Psoas muscle (tissue), 8 donors: ENCODE data around the gene SQOR. TPM values are rescaled to one million over a fixed set of nuclear protein-coding genes. Genes with fewer than 3 reads are reported as not detected.
A peak's percentile ranks its signal among the peaks of the same experiment; 100 is the strongest.

Experiments
- ATAC-seq, 4 donors: fragments of 200-7000 bp; cut with Tn5 transposase; one replicate each; pipeline ENCODE4 v1.9.1; 2020; ENCODE audit warnings: moderate library complexity in 3 of 4, mild to moderate bottlenecking in 2 of 4
- DNase-seq, 2 donors: peaks; one replicate each; pipeline ENCODE4 v3.0.0-alpha.2; 2020
- H3K27ac ChIP-seq: fragments of 200-600 bp; one replicate; pipeline ENCODE4 v1.8.0; 2022
- H3K27me3 ChIP-seq, 3 donors: fragments of 200-600 bp in 1 of 3; one replicate each; pipeline versions ENCODE4 v1.6.1 to v1.8.0; 2013 to 2022; ENCODE audit warnings: low read length in 2 of 3, mild to moderate bottlenecking in 2 of 3, moderate library complexity in 1 of 3; ENCODE audit not compliant: insufficient read depth in 3 of 3
- H3K36me3 ChIP-seq, 2 donors: fragments of 200-600 bp in 1 of 2; one replicate each; pipeline versions ENCODE4 v1.6.1 to v1.8.0; 2013 to 2022; ENCODE audit warnings: low read depth in 1 of 2, mild to moderate bottlenecking in 1 of 2, moderate library complexity in 1 of 2; ENCODE audit not compliant: insufficient read depth in 1 of 2
- H3K4me1 ChIP-seq: fragments of 200-600 bp; one replicate; pipeline ENCODE4 v1.8.0; 2022
- H3K4me3 ChIP-seq: fragments of 200-600 bp; one replicate; pipeline ENCODE4 v1.8.0; 2022; ENCODE audit warnings: mild to moderate bottlenecking
- H3K9me3 ChIP-seq: fragments of 200-600 bp; one replicate; pipeline ENCODE4 v1.8.0; 2022
- CTCF ChIP-seq: fragments of 200-600 bp; IDR thresholded peaks from one replicate; pipeline ENCODE4 v1.8.0; 2022; ENCODE audit warnings: antibody characterized with exemption
- WGBS, 3 donors: extraction: QIAGEN DNeasy Blood & Tissue Kit; methylation state at CpG; one replicate each; pipeline versions ENCODE4 v1.1.6 to v1.1.7; 2013; 5-methylcytosine and 5-hydroxymethylcytosine counted together
- intact Hi-C, 2 donors: fragments of 100-400 bp; cut with DNase I; formaldehyde crosslinking; loops; one replicate each; pipeline versions ENCODE4 v1.11.0 to v1.14.2; 2022
- polyA plus RNA-seq, 3 donors: library from polyadenylated mRNA; stranded (reverse); fragments of 200-250 nt; gene quantifications; one replicate each; pipeline ENCODE4 v1.2.3, GENCODE V29; 2013
- total RNA-seq, 4 donors: library from RNA; stranded (reverse); fragmentation: NEBNext Ultra II Directional in 2 of 4; extraction: Animal tissue kit (Norgen Biotek cat#: 25700) in 2 of 4; gene quantifications; one replicate each; pipeline versions ENCODE4 v1.2.1 to v1.2.4, GENCODE V29; 2021 to 2023
- donor health status: healthy with polysubstance abuse.
- donor health status: DM: no; HTN: no; CAD: no; lungs with moderate emphysema.
- donor health status: Bipolar disorder and iron deficiency.
- donor health status: healthy.
- donor health status: DM: yes; HTN: yes; CAD: no.
- donor health status: DM: no; HTN: no; CAD: no.
- donor health status: DM: no; HTN: no; CAD: no.
- donor health status: DM: yes; HTN: yes; CAD: no.

SQOR gene
- total and polyA plus RNA-seq, 7 donors: 46.5 to 174 (median 142) TPM

GRCh38 chr15:45606413-45606812 is 28.4 kb upstream of the SQOR start:
- WGBS, 3 donors: 81 to 91% (median 85%) methylated on average over 3 of the region's 3 CpGs
- ATAC-seq (no peak), DNase-seq (no peak)
- Histone ChIP-seq H3K27me3 (no peaks in the 10 kb centered on the region), H3K4me1 (no peaks in the 10 kb centered on the region), H3K9me3 (no peaks in the 10 kb centered on the region), H3K4me3 (no peak overlapping the region), H3K27ac (no peak overlapping the region), H3K36me3 (peaks cover 0 to 46% of the 10 kb centered on the region in 2 donors)
- intact Hi-C loops: no loop called here
- no peak for TF ChIP-seq CTCF

GRCh38 chr15:45606841-45607240 is 28.0 kb upstream of the SQOR start:
- Histone ChIP-seq H3K27me3 (no peaks in the 10 kb centered on the region), H3K4me3 (no peak overlapping the region), H3K4me1 (no peaks in the 10 kb centered on the region), H3K36me3 (peaks cover 0 to 46% of the 10 kb centered on the region in 2 donors), H3K9me3 (no peaks in the 10 kb centered on the region), H3K27ac (no peak overlapping the region)
- 93 to 98% (median 95%) methylated on average over 1 of the region's 1 CpG for WGBS, 3 donors
- no peak for DNase-seq
- no peak for ATAC-seq
- intact Hi-C loops: no loop called here
- no peak for TF ChIP-seq CTCF

GRCh38 chr15:45611305-45611704 is 23.5 kb upstream of the SQOR start:
- no peak overlapping the region for H3K27ac ChIP-seq
- peaks cover 0 to 36% of the 10 kb centered on the region in 2 donors for H3K36me3 ChIP-seq
- peak; percentile 30 for TF ChIP-seq CTCF
- H3K4me1 ChIP-seq: no peaks in the 10 kb centered on the region
- no peak overlapping the region for H3K4me3 ChIP-seq
- no peaks in the 10 kb centered on the region for H3K9me3 ChIP-seq
- H3K27me3 ChIP-seq: no peaks in the 10 kb centered on the region
- no peak for DNase-seq
- intact Hi-C loops: loop anchor here in 1 of 2 donors (10.0 kb wide), 2 partner anchors 87 to 157 kb away; partner anchors contain the start of gene SLC30A4
- 36 to 40% (median 36%) methylated on average over 4 of the region's 4 CpGs for WGBS, 3 donors
- no peak for ATAC-seq

- intact Hi-C loops: loop anchor here (2.0 to 10.0 kb wide), 3 partner anchors 88 to 158 kb away; partner anchors contain the start of gene SLC30A4 (in 2 of the 2)
- no peak for TF ChIP-seq CTCF
- Histone ChIP-seq H3K36me3 (peaks cover 0 to 20% of the 10 kb centered on the region in 2 donors), H3K27ac (no peak overlapping the region), H3K4me1 (no peaks in the 10 kb centered on the region), H3K27me3 (no peaks in the 10 kb centered on the region), H3K9me3 (no peaks in the 10 kb centered on the region), H3K4me3 (no peak overlapping the region)
- 62 to 79% (median 69%) methylated on average over 1 of the region's 1 CpG for WGBS, 3 donors
- no peak for DNase-seq
- ATAC-seq: no peak
Measured at GRCh38 chr15:45612790-45613415, 21.9 kb upstream of the SQOR start.
